HCT116 (cell line): ENCODE measurements around the gene ZC3H12A. TPM values are rescaled to one million over a fixed set of nuclear protein-coding genes. Genes with fewer than 3 reads are reported as not detected.

Experiments used
- ATAC-seq: fragments of 200-7000 bp; cut with Tn5 transposase; 2 replicates; pipeline ENCODE4 v1.9.1; 2020; ENCODE audit warnings: mild to moderate bottlenecking, moderate library complexity
- BruUV-seq: library from RNA; stranded (reverse); fragments of 400-500 nt; replicated peaks from 2 replicates; lab custom pipeline; 2021; lab: Mats Ljungman, UMichigan
- CTCF ChIA-PET: fragments of 300-600 bp; sonication (Branson Sonifier 250); formaldehyde crosslinking; loops from one replicate; lab custom pipeline; 2021; ENCODE audit warnings: antibody characterized with exemption; lab: Charles Lee
- POLR2A ChIA-PET: fragments of 300-600, 350-600 bp; sonication (Branson Sonifier 250); formaldehyde crosslinking; loops from one replicate; lab custom pipeline; 2021; ENCODE audit warnings: antibody characterized with exemption; lab: Charles Lee
- RAD21 ChIA-PET, 2 experiments: fragments of 300-600 bp; sonication (Branson Sonifier 250); formaldehyde crosslinking; loops; one replicate each; lab custom pipeline; 2023; ENCODE audit warnings: low total read pairs in 2 of 2; ENCODE audit not compliant: uncharacterized antibody in 2 of 2, unreplicated experiment in 2 of 2, low non-redundant PET in 1 of 2; lab: Charles Lee
- DNase-seq: peaks from one replicate; pipeline ENCODE4 v3.0.0-alpha.2; 2010; ENCODE audit warnings: low read depth, low spot score
- H2AFZ ChIP-seq: fragments of 200-600 bp; shearing (Covaris generic), sonication (generic); 2 replicates; pipeline ENCODE4 v1.6.1; 2017; ENCODE audit warnings: low read depth, mixed run types, mixed read lengths, antibody characterized with exemption, low read length; ENCODE audit not compliant: poor library complexity, severe bottlenecking
- H3K27ac ChIP-seq: 2 replicates; pipeline ENCODE4 v1.5.1; 2012; ENCODE audit warnings: low read depth, low read length
- H3K27me3 ChIP-seq: fragments of 200-600 bp; sonication (generic); 2 replicates; pipeline ENCODE4 v1.6.1; 2016; ENCODE audit warnings: mixed run types, low read length, mixed read lengths; ENCODE audit not compliant: insufficient read depth
- H3K36me3 ChIP-seq, 2 experiments: fragments of 200-500 bp in 1 of 2; fragments of 200-600 bp in 1 of 2; sonication (Bioruptor generic) in 1 of 2; sonication (generic) in 1 of 2; 2 replicates each; pipeline versions ENCODE4 v1.5.1 to v1.6.1; 2014 to 2016; ENCODE audit warnings: low read length in 2 of 2, inconsistent platforms in 1 of 2, mixed read lengths in 1 of 2, mixed run types in 1 of 2; ENCODE audit not compliant: insufficient read depth in 2 of 2, control insufficient read depth in 1 of 2
- H3K4me1 ChIP-seq, 2 experiments: fragments of 200-600 bp in 1 of 2; sonication (generic) in 1 of 2; 2 replicates each; pipeline versions ENCODE4 v1.5.1 to v1.6.1; 2012 to 2017; ENCODE audit warnings: low read length in 2 of 2, inconsistent platforms in 1 of 2, mild to moderate bottlenecking in 1 of 2, mixed read lengths in 1 of 2, mixed run types in 1 of 2, moderate library complexity in 1 of 2; ENCODE audit not compliant: insufficient read depth in 2 of 2, control insufficient read depth in 1 of 2
- H3K4me2 ChIP-seq: fragments of 200-600 bp; sonication (generic); 2 replicates; pipeline ENCODE4 v1.6.1; 2017; ENCODE audit warnings: mixed run types, low read length, mixed read lengths
- H3K4me3 ChIP-seq, 2 experiments: fragments of 200-600 bp in 1 of 2; sonication (generic) in 1 of 2; replicated peaks in 1 of 2; 2 replicates each; pipeline ENCODE4 v1.5.1; 2011 to 2016; ENCODE audit warnings: low read length in 2 of 2, control low read depth in 1 of 2, low read depth in 1 of 2, mild to moderate bottlenecking in 1 of 2, mixed read lengths in 1 of 2, mixed run types in 1 of 2
- H3K79me2 ChIP-seq: fragments of 200-600 bp; sonication (generic); 2 replicates; pipeline ENCODE4 v1.6.1; 2017; ENCODE audit warnings: mild to moderate bottlenecking, mixed run types, low read length, moderate library complexity, mixed read lengths; ENCODE audit not compliant: insufficient read depth
- H3K9ac ChIP-seq: fragments of 200-600 bp; sonication (generic); 2 replicates; pipeline ENCODE4 v1.6.1; 2016; ENCODE audit warnings: low read length, mixed read lengths
- H3K9me2 ChIP-seq: fragments of 200-600 bp; sonication (generic), shearing (Covaris generic); 2 replicates; pipeline ENCODE4 v1.6.1; 2017; ENCODE audit warnings: mixed run types, mild to moderate bottlenecking, moderate library complexity; ENCODE audit not compliant: insufficient read depth
- H3K9me3 ChIP-seq, 2 experiments: fragments of 200-500 bp in 1 of 2; fragments of 200-600 bp in 1 of 2; sonication (Bioruptor generic) in 1 of 2; sonication (generic) in 1 of 2; 2 replicates each; pipeline ENCODE4 v1.6.1; 2014 to 2017; ENCODE audit warnings: low read length in 2 of 2, mixed read lengths in 2 of 2, inconsistent platforms in 1 of 2, low read depth in 1 of 2, mild to moderate bottlenecking in 1 of 2, mixed run types in 1 of 2, moderate library complexity in 1 of 2; ENCODE audit not compliant: control insufficient read depth in 1 of 2, insufficient read depth in 1 of 2
- H4K20me1 ChIP-seq: fragments of 200-600 bp; sonication (generic), shearing (Covaris generic); 2 replicates; pipeline ENCODE4 v1.6.1; 2017; ENCODE audit warnings: mixed run types, mild to moderate bottlenecking, moderate library complexity; ENCODE audit not compliant: insufficient read depth
- ATF3 ChIP-seq: IDR thresholded peaks from 2 replicates; pipeline ENCODE4 v1.6.1; 2012
- EZH2 ChIP-seq: fragments of 200-600 bp; sonication (generic); IDR thresholded peaks from 2 replicates; pipeline ENCODE4 v1.6.1; 2017; ENCODE audit warnings: antibody characterized with exemption, mixed run types
- SP1 ChIP-seq: IDR thresholded peaks from 2 replicates; pipeline ENCODE4 v1.6.1; 2012; ENCODE audit warnings: low read depth
- SRF ChIP-seq: IDR thresholded peaks from 2 replicates; pipeline ENCODE4 v1.6.1; 2012; ENCODE audit warnings: low read depth
- TCF7L2 ChIP-seq: IDR thresholded peaks from 2 replicates; pipeline ENCODE4 v1.7.0; 2011; ENCODE audit warnings: borderline replicate concordance, inconsistent platforms; ENCODE audit not compliant: insufficient read depth, insufficient read length; ENCODE audit errors: extremely low read depth
- ZBTB33 ChIP-seq: IDR thresholded peaks from 2 replicates; pipeline ENCODE4 v1.6.1; 2011; ENCODE audit warnings: mild to moderate bottlenecking, low read length, moderate library complexity; ENCODE audit not compliant: insufficient replicate concordance; ENCODE audit errors: extremely low read depth
- intact Hi-C: fragments of 100-400 bp; cut with micrococcal nuclease; formaldehyde crosslinking; loops from 2 replicates; pipeline ENCODE4 v1.10.0; 2022
- total RNA-seq: library from RNA; stranded (reverse); gene quantifications from one replicate; pipeline ENCODE4 v1.2.1, GENCODE V29; 2021; ENCODE audit not compliant: unreplicated experiment
- TF ChIP-seq, protein P1 (sequence below), 3 experiments: fragments of 200-600 bp in 1 of 3; sonication (generic) in 1 of 3; IDR thresholded peaks in 2 of 3; conservative IDR thresholded peaks in 1 of 3; 2 replicates each; pipeline ENCODE4 v1.5.1; 2012 to 2017; ENCODE audit warnings: low read depth in 2 of 3, low read length in 2 of 3, antibody characterized with exemption in 1 of 3, borderline replicate concordance in 1 of 3, control low read depth in 1 of 3, mild to moderate bottlenecking in 1 of 3, mixed read lengths in 1 of 3, mixed run types in 1 of 3, moderate library complexity in 1 of 3; ENCODE audit not compliant: insufficient read depth in 1 of 3

ZC3H12A gene
- total RNA-seq, 1 experiment from 2014 or later = 10.6 TPM

DNA sequence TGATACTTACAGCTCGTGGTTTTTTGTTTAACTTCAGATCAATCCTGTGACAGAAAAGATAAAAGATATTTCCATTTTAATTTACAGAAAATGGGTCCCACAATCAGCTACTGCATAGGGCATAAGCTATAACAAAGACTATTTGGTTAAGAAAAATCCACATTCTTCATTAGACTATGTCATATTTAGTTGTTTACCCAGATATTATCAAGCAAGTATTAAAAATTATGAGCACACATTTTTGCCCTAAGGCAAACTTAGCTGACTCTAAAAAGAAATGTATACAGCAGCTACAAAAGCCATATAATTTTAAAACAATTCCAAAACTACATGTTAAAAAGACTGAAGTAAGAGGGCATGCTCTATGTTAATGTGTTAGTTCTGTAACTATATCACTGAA lies 21.5 kb downstream of the ZC3H12A start:
- Histone ChIP-seq H3K9ac (no peak overlapping the region), H4K20me1 (peaks cover 3% of the 10 kb centered on the region; the same call in 1 of the 2 replicates), H3K9me3 (no peaks in the 10 kb centered on the region), H3K36me3 (peaks cover 3 to 9% of the 10 kb centered on the region in 2 experiments; a peak in 2 of 4 replicates), H3K4me1 (peaks cover 0 to 9% of the 10 kb centered on the region in 2 experiments; a peak in 1 of 4 replicates), H3K4me2 (no peak overlapping the region), H3K27ac (no peak overlapping the region)
- intact Hi-C loops = no loop called here
- TF ChIP-seq TCF7L2 = no peak
- TF ChIP-seq SP1 = no peak
- no peak for TF ChIP-seq EZH2
- TF ChIP-seq, protein P1, sequence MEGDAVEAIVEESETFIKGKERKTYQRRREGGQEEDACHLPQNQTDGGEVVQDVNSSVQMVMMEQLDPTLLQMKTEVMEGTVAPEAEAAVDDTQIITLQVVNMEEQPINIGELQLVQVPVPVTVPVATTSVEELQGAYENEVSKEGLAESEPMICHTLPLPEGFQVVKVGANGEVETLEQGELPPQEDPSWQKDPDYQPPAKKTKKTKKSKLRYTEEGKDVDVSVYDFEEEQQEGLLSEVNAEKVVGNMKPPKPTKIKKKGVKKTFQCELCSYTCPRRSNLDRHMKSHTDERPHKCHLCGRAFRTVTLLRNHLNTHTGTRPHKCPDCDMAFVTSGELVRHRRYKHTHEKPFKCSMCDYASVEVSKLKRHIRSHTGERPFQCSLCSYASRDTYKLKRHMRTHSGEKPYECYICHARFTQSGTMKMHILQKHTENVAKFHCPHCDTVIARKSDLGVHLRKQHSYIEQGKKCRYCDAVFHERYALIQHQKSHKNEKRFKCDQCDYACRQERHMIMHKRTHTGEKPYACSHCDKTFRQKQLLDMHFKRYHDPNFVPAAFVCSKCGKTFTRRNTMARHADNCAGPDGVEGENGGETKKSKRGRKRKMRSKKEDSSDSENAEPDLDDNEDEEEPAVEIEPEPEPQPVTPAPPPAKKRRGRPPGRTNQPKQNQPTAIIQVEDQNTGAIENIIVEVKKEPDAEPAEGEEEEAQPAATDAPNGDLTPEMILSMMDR (IDR thresholded peaks at IDR 0.05 in 2 of 3, conservative IDR thresholded peaks at IDR 0.05 in 1 of 3; ENCODE audit: borderline replicate concordance in 1 of 3, insufficient read depth in 1 of 3, low read depth in 2 of 3, low read length in 2 of 3) = no peak
- TF ChIP-seq ATF3 = no peak
- no peak for TF ChIP-seq ZBTB33
- TF ChIP-seq SRF = no peak
- TF ChIP-seq, all 23 proteins: peak for 0
- no TSS peak for BruUV-seq
- no peaks in the 10 kb centered on the region for H3K79me2 ChIP-seq
- H3K4me3 ChIP-seq = no peak overlapping the region
- ChIA-PET CTCF (interaction anchor here (1.9 to 2.4 kb wide), 2 partner anchors 9 to 13 kb away, joined by 9 read pairs; no protein-coding TSS in a partner anchor), POLR2A (interaction anchor here (1.0 to 1.6 kb wide), 2 partner anchors 9 to 11 kb away, joined by 3 to 4 read pairs; no protein-coding TSS in a partner anchor), RAD21 (no interaction called here)
- H2AFZ ChIP-seq = no peak overlapping the region
- ATAC-seq (no peak), DNase-seq (no peak)
- H3K27me3 ChIP-seq = no peaks in the 10 kb centered on the region
- H3K9me2 ChIP-seq = no peaks in the 10 kb centered on the region
